Measurements from ENCODE around the gene SLC22A17. TPM values are rescaled to one million over a fixed set of nuclear protein-coding genes. Genes with fewer than 3 reads are reported as not detected.

SLC22A17 gene
- total and polyA plus RNA-seq, 9 of the 15 experiments (the other 6 are each of a cell fraction or from before 2014, with no cell fraction given): 0.07 to 0.09 TPM; not detected in 7

DNA sequence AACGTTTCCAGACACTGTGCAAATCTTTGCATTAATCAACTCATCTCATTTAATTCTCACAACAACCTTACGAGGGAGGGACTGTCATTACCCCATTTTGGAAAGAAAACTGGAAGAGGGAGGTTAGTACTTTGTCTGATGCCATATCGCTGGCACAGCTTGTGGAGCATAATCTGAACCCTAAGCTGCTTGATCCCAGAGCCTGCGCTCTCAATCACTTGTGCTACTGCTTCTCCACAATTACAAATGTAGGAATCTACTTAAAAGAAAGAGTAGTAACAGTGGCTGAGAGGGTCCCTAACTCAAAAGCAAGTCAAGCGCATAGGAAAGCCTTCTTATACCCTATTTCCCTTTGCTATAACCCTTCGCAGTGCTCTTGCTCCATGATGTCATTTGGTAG is 9.1 kb upstream of the SLC22A17 start:
- Histone ChIP-seq H3K27me3 (ENCODE audit: control insufficient read depth in 2 of 2, insufficient read depth in 2 of 2, low read length in 2 of 2) (peaks cover 10 to 56% of the 10 kb centered on the region in 2 experiments; a peak in 4 of 5 replicates), H4K20me1 (replicated peaks; ENCODE audit: control insufficient read depth, insufficient read depth, low read length) (no peaks in the 10 kb centered on the region), H2AFZ (ENCODE audit: low read depth, low read length) (no peak overlapping the region), H3K9me1 (ENCODE audit: control insufficient read depth, insufficient read depth, low read length) (no peaks in the 10 kb centered on the region), H3K9me3 (replicated peaks; ENCODE audit: control insufficient read depth, insufficient read depth, low read depth, low read length) (no peaks in the 10 kb centered on the region), H3K36me3 (ENCODE audit: control insufficient read depth, insufficient read depth, low read length) (no peaks in the 10 kb centered on the region), H3K9ac (ENCODE audit: insufficient read depth in 1 of 2, low read depth in 2 of 2, low read length in 2 of 2) (no peak overlapping the region), H3K4me1 (replicated peaks in 1 of 2; ENCODE audit: control insufficient read depth in 2 of 2, insufficient read depth in 2 of 2, low read length in 2 of 2) (peaks cover 0 to 21% of the 10 kb centered on the region in 2 experiments; a peak in 3 of 5 replicates), H3K79me2 (ENCODE audit: control insufficient read depth, insufficient read depth, low read length) (no peaks in the 10 kb centered on the region), H3K27ac (ENCODE audit: extremely low read depth, low read depth, low read length) (no peak overlapping the region), H3K4me2 (ENCODE audit: insufficient read depth, low read length) (no peak overlapping the region), H3K4me3 (no peak overlapping the region)
- ATAC-seq (no peak), DNase-seq (ENCODE audit: extremely low read depth in 1 of 4, low spot score in 3 of 4) (no peak), FAIRE-seq (no peak)
- CTCF ChIA-PET (ENCODE audit: low intra/inter-chr PET ratio): interaction anchor here (1.0 to 1.2 kb wide), 3 partner anchors 96 to 241 kb away, joined by 3 to 4 read pairs (median 3); no protein-coding TSS in a partner anchor
- BruUV-seq (replicated peaks): no TSS peak
- 29% methylated on average over 6 of the region's 6 CpGs for WGBS (ENCODE audit: insufficient coverage, low coverage, missing lambda C conversion rate)
- intact Hi-C loops (cut with micrococcal nuclease) (loop anchor here (2.0 kb wide), 1 partner anchor 33 kb away; no protein-coding TSS in a partner anchor), in situ Hi-C loops (cut with MboI) (no loop called here)
- POLR2A ChIA-PET: no interaction called here
- TF ChIP-seq ZNF134 (CRISPR knock-in tag; conservative IDR thresholded peaks at IDR 0.05): no peak
- TF ChIP-seq ZNF79 (CRISPR knock-in tag; IDR thresholded peaks at IDR 0.05; ENCODE audit: low read depth): no peak
- no peak for TF ChIP-seq ZNF512 (tag; IDR thresholded peaks at IDR 0.05)
- TF ChIP-seq, protein P1, sequence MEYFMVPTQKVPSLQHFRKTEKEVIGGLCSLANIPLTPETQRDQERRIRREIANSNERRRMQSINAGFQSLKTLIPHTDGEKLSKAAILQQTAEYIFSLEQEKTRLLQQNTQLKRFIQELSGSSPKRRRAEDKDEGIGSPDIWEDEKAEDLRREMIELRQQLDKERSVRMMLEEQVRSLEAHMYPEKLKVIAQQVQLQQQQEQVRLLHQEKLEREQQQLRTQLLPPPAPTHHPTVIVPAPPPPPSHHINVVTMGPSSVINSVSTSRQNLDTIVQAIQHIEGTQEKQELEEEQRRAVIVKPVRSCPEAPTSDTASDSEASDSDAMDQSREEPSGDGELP (CRISPR knock-in tag; IDR thresholded peaks at IDR 0.05; ENCODE audit: borderline replicate concordance): no peak
- no peak for TF ChIP-seq HDAC3 (IDR thresholded peaks at IDR 0.05; ENCODE audit: borderline replicate concordance, partially characterized antibody)
- TF ChIP-seq, protein P2, sequence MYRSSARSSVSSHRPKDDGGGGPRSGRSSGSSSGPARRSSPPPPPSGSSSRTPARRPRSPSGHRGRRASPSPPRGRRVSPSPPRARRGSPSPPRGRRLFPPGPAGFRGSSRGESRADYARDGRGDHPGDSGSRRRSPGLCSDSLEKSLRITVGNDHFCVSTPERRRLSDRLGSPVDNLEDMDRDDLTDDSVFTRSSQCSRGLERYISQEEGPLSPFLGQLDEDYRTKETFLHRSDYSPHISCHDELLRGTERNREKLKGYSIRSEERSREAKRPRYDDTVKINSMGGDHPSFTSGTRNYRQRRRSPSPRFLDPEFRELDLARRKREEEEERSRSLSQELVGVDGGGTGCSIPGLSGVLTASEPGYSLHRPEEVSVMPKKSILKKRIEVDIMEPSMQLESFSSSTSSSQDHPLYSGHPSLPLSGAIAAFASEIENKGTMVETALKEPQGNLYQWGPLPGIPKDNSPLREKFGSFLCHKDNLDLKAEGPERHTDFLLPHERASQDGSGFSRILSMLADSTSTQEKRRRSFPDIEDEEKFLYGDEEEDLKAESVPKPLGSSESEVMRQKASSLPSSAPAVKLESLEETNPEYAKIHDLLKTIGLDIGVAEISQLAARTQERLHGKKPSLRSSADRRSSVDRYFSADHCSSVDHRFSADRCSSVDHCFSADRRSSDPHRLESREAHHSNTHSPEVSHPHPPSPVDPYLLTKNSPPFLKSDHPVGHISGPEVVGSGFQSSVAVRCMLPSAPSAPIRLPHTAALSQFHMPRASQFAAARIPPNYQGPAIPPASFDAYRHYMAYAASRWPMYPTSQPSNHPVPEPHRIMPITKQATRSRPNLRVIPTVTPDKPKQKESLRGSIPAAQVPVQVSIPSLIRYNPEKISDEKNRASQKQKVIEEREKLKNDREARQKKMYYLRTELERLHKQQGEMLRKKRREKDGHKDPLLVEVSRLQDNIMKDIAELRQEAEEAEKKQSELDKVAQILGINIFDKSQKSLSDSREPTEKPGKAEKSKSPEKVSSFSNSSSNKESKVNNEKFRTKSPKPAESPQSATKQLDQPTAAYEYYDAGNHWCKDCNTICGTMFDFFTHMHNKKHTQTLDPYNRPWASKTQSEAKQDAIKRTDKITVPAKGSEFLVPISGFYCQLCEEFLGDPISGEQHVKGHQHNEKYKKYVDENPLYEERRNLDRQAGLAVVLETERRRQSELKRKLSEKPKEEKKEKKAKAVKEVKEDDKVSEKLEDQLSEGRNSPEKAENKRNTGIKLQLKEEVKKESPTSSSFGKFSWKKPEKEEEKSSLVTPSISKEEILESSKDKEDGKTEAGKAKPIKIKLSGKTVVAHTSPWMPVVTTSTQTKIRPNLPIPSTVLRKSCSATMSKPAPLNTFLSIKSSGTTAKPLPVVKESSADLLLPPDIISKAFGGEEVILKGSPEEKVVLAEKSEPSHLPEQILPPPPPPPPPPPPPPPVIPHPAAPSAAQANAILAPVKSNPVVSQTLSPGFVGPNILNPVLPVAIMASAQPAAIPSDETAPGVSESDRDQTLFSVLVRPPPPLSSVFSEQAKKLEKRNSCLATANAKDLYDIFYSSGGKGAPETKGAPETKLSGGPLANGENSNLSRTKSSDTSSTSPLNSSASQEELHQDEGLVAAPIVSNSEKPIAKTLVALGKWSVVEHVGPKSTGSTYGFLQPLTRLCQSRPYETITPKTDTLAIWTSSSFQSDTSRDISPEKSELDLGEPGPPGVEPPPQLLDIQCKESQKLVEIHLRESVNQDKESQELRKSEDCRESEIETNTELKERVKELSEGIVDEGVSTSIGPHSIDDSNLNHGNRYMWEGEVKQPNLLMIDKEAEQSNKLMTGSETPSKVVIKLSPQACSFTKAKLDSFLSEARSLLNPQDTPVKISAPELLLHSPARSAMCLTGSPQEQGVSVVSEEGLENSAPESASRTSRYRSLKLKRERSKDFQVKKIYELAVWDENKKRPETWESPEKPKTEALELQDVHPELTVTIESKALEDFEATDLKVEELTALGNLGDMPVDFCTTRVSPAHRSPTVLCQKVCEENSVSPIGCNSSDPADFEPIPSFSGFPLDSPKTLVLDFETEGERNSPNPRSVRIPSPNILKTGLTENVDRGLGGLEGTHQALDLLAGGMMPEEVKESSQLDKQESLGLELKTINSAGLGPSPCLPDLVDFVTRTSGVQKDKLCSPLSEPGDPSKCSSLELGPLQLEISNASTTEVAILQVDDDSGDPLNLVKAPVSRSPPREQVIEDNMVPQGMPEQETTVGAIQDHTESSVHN (IDR thresholded peaks at IDR 0.05; ENCODE audit: borderline replicate concordance in 1 of 2, low read depth in 1 of 2): no peak
- no peak for TF ChIP-seq PML (IDR thresholded peaks at IDR 0.05; ENCODE audit: low read length)
- TF ChIP-seq E4F1 (CRISPR knock-in tag; IDR thresholded peaks at IDR 0.05; ENCODE audit: borderline replicate concordance): no peak
